Activated CD4-positive, alpha-beta T cell treated with anti-CD3 and anti-CD28 coated beads, Interleukin-2, amount 10 ng/mL, durations not matched to agents 7 days and 5 days (primary cell): Measurements from ENCODE around the gene ATP6V0A1. TPM values are rescaled to one million over a fixed set of nuclear protein-coding genes. Genes with fewer than 3 reads are reported as not detected.
A peak's percentile ranks its signal among the peaks of the same experiment; 100 is the strongest.
"Not testable (repeated sequence)": the region's sequence is repeated elsewhere in the genome, so short reads cannot be mapped to it uniquely, and the experiment has no call there.

Experiments
- CTCF ChIA-PET: fragments of 350-600 bp; sonication (Branson Sonifier 250); formaldehyde crosslinking; loops from one replicate; lab custom pipeline; 2021; ENCODE audit warnings: antibody characterized with exemption; lab: Charles Lee
- POLR2A ChIA-PET: fragments of 350-600 bp; sonication (Branson Sonifier 250); formaldehyde crosslinking; loops from one replicate; lab custom pipeline; 2021; ENCODE audit warnings: antibody characterized with exemption; lab: Charles Lee
- DNase-seq: peaks from one replicate; pipeline ENCODE4 v3.0.0-alpha.2; 2020
- H3K27ac Mint-ChIP-seq: one replicate; pipeline ENCODE4 v1.8.0; 2021; ENCODE audit warnings: mild to moderate bottlenecking, moderate library complexity, mixed read lengths
- H3K27me3 Mint-ChIP-seq: one replicate; pipeline ENCODE4 v1.8.0; 2021; ENCODE audit warnings: mixed read lengths
- H3K36me3 Mint-ChIP-seq: one replicate; pipeline ENCODE4 v1.8.0; 2021; ENCODE audit warnings: low read depth, mixed read lengths
- H3K4me1 Mint-ChIP-seq: one replicate; pipeline ENCODE4 v1.8.0; 2021; ENCODE audit warnings: mixed read lengths
- H3K4me3 Mint-ChIP-seq: one replicate; pipeline ENCODE4 v1.8.0; 2021; ENCODE audit warnings: mild to moderate bottlenecking, moderate library complexity, mixed read lengths
- H3K9me3 Mint-ChIP-seq: one replicate; pipeline ENCODE4 v1.8.0; 2021; ENCODE audit warnings: mixed read lengths
- total RNA-seq, 2 experiments: library from RNA; stranded (reverse); gene quantifications; one replicate each; pipeline ENCODE4 v1.2.3, GENCODE V29; 2021

ATP6V0A1 gene
- total RNA-seq, 2 experiments from 2014 or later, result 4.9 to 8.9 TPM

- H3K27me3 Mint-ChIP-seq, result no peaks in the 10 kb centered on the region
- H3K9me3 Mint-ChIP-seq, result no peaks in the 10 kb centered on the region
- no peak overlapping the region for H3K4me3 Mint-ChIP-seq
- ChIA-PET POLR2A (no interaction called here), CTCF (interaction anchor here (0.8 kb wide), 1 partner anchor 158 kb away, joined by 3 read pairs; no protein-coding TSS in a partner anchor)
- H3K36me3 Mint-ChIP-seq, result no peaks in the 10 kb centered on the region
- H3K4me1 Mint-ChIP-seq, result no peaks in the 10 kb centered on the region
- no peak for DNase-seq
- no peak overlapping the region for H3K27ac Mint-ChIP-seq
These were observed 9.2 kb downstream of the ATP6V0A1 start for GRCh38 chr17:42467889-42468288.

DNA sequence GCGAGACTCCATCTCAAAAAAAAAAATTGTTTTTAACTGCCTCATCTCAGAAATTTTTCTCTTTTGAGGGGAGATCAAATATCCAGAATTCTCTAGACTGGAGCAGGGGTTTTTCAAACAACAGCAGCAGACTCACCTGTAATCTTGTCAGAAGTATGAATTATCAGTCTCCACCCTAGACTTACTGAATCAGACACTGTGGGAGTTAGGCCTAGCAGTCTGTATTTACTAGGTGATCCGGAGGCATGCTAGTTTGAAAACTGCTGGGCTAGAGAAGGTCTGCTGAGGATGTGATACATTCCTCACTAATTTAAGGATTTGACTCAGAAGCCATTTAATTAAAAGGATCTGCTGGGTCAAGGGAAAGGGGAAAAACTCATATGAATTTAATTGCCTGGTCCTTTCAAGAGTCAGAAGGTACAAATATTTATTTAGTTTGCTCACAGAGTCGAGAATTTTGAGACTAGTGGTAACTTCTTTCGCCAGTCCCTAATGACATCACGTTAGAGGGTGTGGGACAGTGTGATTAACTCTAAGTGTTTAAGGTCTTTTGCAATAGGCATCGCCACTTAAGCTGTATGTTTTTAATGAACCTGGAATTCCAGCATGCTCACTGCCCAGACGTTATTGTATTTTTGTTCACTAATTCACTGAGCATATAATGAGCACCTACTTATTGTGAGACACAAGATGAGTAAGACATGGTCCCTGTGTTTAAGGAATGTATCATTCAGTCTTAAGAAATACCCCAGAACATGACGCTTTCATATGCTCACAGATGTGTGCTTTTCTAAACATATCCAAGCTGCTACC, 14.2 kb downstream of the ATP6V0A1 start:
- ChIA-PET CTCF (interaction anchor here (1.1 kb wide), 1 partner anchor 52 kb away, joined by 3 read pairs; no protein-coding TSS in a partner anchor), POLR2A (no interaction called here)
- Mint-ChIP-seq H3K27me3 (no peaks in the 10 kb centered on the region), H3K36me3 (peaks cover 8% of the 10 kb centered on the region), H3K4me3 (no peak overlapping the region), H3K27ac (no peak overlapping the region), H3K9me3 (peaks cover 2% of the 10 kb centered on the region), H3K4me1 (peaks cover 15% of the 10 kb centered on the region)
- DNase-seq, result no peak

- Mint-ChIP-seq H3K4me1 (peaks cover 15% of the 10 kb centered on the region), H3K36me3 (peaks cover 8% of the 10 kb centered on the region), H3K27me3 (no peaks in the 10 kb centered on the region), H3K4me3 (no peak overlapping the region), H3K27ac (no peak overlapping the region), H3K9me3 (peaks cover 2% of the 10 kb centered on the region)
- CTCF ChIA-PET, result interaction anchor here (0.6 to 1.1 kb wide), 2 partner anchors 53 to 54 kb away, joined by 3 read pairs; no protein-coding TSS in a partner anchor
- POLR2A ChIA-PET, result no interaction called here
- DNase-seq, result no peak
These were observed 15.6 kb downstream of the ATP6V0A1 start for GRCh38 chr17:42474276-42474675.

- DNase-seq, result no peak
- Mint-ChIP-seq H3K36me3 (peaks cover 8% of the 10 kb centered on the region), H3K9me3 (peaks cover 2% of the 10 kb centered on the region), H3K4me1 (peaks cover 15% of the 10 kb centered on the region), H3K4me3 (no peak overlapping the region), H3K27me3 (no peaks in the 10 kb centered on the region), H3K27ac (no peak overlapping the region)
- ChIA-PET CTCF (interaction anchor here (0.6 kb wide), 1 partner anchor 11 kb away, joined by 3 read pairs; no protein-coding TSS in a partner anchor), POLR2A (interaction anchor here (0.6 kb wide), 1 partner anchor 11 kb away, joined by 4 read pairs; no protein-coding TSS in a partner anchor)
These were observed 16.4 kb downstream of the ATP6V0A1 start for GRCh38 chr17:42475121-42475520.

- ChIA-PET CTCF (no interaction called here), POLR2A (no interaction called here)
These were observed 17.2 kb downstream of the ATP6V0A1 start for GRCh38 chr17:42475835-42476234.

DNA sequence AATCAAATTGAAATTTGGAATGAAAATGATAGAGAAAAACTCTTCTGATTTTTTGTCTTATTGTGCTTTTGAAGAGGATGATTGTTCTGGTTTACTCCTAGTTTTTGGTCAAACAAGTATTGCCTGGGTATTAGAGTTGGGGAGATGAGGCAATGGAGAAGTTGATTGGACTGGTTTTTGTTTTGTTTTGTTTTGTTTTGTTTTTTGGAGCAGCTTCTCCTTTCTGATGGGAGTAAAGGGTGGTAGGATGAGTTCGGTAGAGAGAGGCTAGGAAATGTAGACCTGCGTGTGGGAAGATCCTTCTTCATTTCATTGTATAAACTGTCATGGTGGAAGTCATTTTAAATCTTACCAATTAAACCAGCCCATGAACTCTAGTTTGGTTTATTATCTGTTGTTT, 17.7 kb downstream of the ATP6V0A1 start:
- POLR2A ChIA-PET, result no interaction called here
- peaks cover 2% of the 10 kb centered on the region for H3K9me3 Mint-ChIP-seq
- H3K27ac Mint-ChIP-seq, result no peak overlapping the region
- no peak for DNase-seq
- CTCF ChIA-PET, result no interaction called here
- H3K4me3 Mint-ChIP-seq, result no peak overlapping the region
- H3K36me3 Mint-ChIP-seq, result peaks cover 8% of the 10 kb centered on the region
- peaks cover 15% of the 10 kb centered on the region for H3K4me1 Mint-ChIP-seq
- H3K27me3 Mint-ChIP-seq, result no peaks in the 10 kb centered on the region

More at GRCh38 chr17:42475835-42476234, 17.2 kb downstream of the ATP6V0A1 start:
- H3K9me3 Mint-ChIP-seq, result peaks cover 2% of the 10 kb centered on the region
- no peak for DNase-seq
- H3K36me3 Mint-ChIP-seq, result peaks cover 8% of the 10 kb centered on the region
- no peaks in the 10 kb centered on the region for H3K27me3 Mint-ChIP-seq
- peaks cover 15% of the 10 kb centered on the region for H3K4me1 Mint-ChIP-seq
- no peak overlapping the region for H3K4me3 Mint-ChIP-seq
- no peak overlapping the region for H3K27ac Mint-ChIP-seq

GRCh38 chr17:42477173-42477572, 18.5 kb downstream of the ATP6V0A1 start:
- Mint-ChIP-seq H3K4me1 (peaks cover 15% of the 10 kb centered on the region), H3K36me3 (peaks cover 8% of the 10 kb centered on the region), H3K27me3 (no peaks in the 10 kb centered on the region), H3K27ac (no peak overlapping the region), H3K4me3 (no peak overlapping the region), H3K9me3 (peaks cover 2% of the 10 kb centered on the region)
- POLR2A ChIA-PET, result no interaction called here
- CTCF ChIA-PET, result no interaction called here
- DNase-seq, result no peak

DNA sequence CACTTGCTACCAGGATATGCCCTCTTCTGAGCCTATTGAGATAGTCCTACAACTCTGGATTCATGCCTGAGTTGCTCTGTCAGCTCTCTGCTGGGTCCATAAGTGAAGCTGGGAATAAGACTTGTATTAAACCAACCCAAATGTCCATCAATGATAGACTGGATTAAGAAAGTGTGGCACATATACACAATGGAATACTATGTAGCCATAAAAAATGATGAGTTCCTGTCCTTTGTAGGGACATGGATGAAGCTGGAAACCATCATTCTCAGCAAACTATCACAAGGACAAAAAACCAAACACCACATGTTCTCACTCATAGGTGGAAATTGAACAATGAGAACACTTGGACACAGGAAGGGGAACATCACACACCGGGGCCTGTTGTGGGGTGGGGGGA, 19.1 kb downstream of the ATP6V0A1 start:
- H3K27ac Mint-ChIP-seq, H3K4me3 Mint-ChIP-seq, DNase-seq, H3K27me3 Mint-ChIP-seq, H3K9me3 Mint-ChIP-seq, POLR2A ChIA-PET, CTCF ChIA-PET, H3K36me3 Mint-ChIP-seq: not testable (repeated sequence)
- peaks cover 15% of the 10 kb centered on the region for H3K4me1 Mint-ChIP-seq

GRCh38 chr17:42484304-42484703, 25.6 kb downstream of the ATP6V0A1 start:
- peak overlapping the region; percentile 37 for H3K27ac Mint-ChIP-seq
- peaks cover 47% of the 10 kb centered on the region for H3K4me1 Mint-ChIP-seq
- DNase-seq, result peak; percentile 91
- H3K27me3 Mint-ChIP-seq, result peaks cover 3% of the 10 kb centered on the region
- H3K4me3 Mint-ChIP-seq, result peak overlapping the region; percentile 50
- ChIA-PET CTCF (interaction anchor here (1.0 to 1.4 kb wide), 3 partner anchors 10 to 93 kb away, joined by 3 to 4 read pairs (median 3); no protein-coding TSS in a partner anchor), POLR2A (no interaction called here)
- H3K36me3 Mint-ChIP-seq, result peaks cover 7% of the 10 kb centered on the region
- no peaks in the 10 kb centered on the region for H3K9me3 Mint-ChIP-seq

- ChIA-PET CTCF (no interaction called here), POLR2A (interaction anchor here (0.5 kb wide), 1 partner anchor 489 kb away, joined by 3 read pairs; no protein-coding TSS in a partner anchor)
- Mint-ChIP-seq H3K27me3 (peaks cover 10% of the 10 kb centered on the region), H3K36me3 (peaks cover 13% of the 10 kb centered on the region), H3K4me1 (peaks cover 52% of the 10 kb centered on the region), H3K9me3 (no peaks in the 10 kb centered on the region), H3K4me3 (no peak overlapping the region), H3K27ac (no peak overlapping the region)
- DNase-seq, result no peak
These were observed 27.0 kb downstream of the ATP6V0A1 start for GRCh38 chr17:42485680-42486079.

GRCh38 chr17:42488032-42488431, 29.4 kb downstream of the ATP6V0A1 start:
- Mint-ChIP-seq H3K27ac (peak overlapping the region; percentile 15), H3K9me3 (no peaks in the 10 kb centered on the region), H3K27me3 (peaks cover 9% of the 10 kb centered on the region), H3K4me3 (no peak overlapping the region), H3K36me3 (peaks cover 13% of the 10 kb centered on the region), H3K4me1 (peaks cover 52% of the 10 kb centered on the region)
- CTCF ChIA-PET, result interaction anchor here (0.9 kb wide), 1 partner anchor 53 kb away, joined by 3 read pairs; no protein-coding TSS in a partner anchor
- DNase-seq, result no peak
- POLR2A ChIA-PET, result no interaction called here

GRCh38 chr17:42493319-42493718, 34.6 kb downstream of the ATP6V0A1 start:
- H3K36me3 Mint-ChIP-seq, result peaks cover 9% of the 10 kb centered on the region
- no peak overlapping the region for H3K27ac Mint-ChIP-seq
- no peak overlapping the region for H3K4me3 Mint-ChIP-seq
- peaks cover 19% of the 10 kb centered on the region for H3K4me1 Mint-ChIP-seq
- CTCF ChIA-PET, result interaction anchor here (0.5 to 1.4 kb wide), 2 partner anchors 13 to 199 kb away, joined by 3 to 4 read pairs; no protein-coding TSS in a partner anchor
- no peaks in the 10 kb centered on the region for H3K9me3 Mint-ChIP-seq
- POLR2A ChIA-PET, result no interaction called here
- no peak for DNase-seq
- peaks cover 8% of the 10 kb centered on the region for H3K27me3 Mint-ChIP-seq

DNA sequence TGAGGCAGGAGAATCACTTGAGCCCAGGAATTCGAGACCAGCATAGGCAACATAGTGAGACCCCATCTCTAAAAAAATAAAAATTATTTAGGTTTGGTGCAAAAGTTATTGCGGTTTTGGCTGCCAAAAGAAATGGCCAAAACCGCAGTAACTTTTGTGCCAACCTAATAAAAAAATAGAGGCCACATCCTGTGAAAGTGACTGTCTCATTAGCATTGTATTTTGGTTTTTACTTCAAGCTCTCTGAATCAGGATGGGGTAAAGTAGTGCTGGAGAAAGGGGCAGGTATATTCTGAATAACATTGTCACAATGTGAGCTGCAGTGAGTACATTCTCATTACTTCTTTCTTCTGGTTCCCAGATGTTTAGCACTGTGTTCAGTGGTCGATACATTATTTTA, 36.0 kb downstream of the ATP6V0A1 start:
- H3K27ac Mint-ChIP-seq, result no peak overlapping the region
- no peak for DNase-seq
- peaks cover 3% of the 10 kb centered on the region for H3K27me3 Mint-ChIP-seq
- ChIA-PET POLR2A (no interaction called here), CTCF (interaction anchor here (0.7 to 1.4 kb wide), 3 partner anchors 10 to 15 kb away, joined by 3 to 4 read pairs (median 4); no protein-coding TSS in a partner anchor)
- H3K9me3 Mint-ChIP-seq, result no peaks in the 10 kb centered on the region
- no peak overlapping the region for H3K4me3 Mint-ChIP-seq
- peaks cover 4% of the 10 kb centered on the region for H3K36me3 Mint-ChIP-seq
- peaks cover 12% of the 10 kb centered on the region for H3K4me1 Mint-ChIP-seq
